Neutrophil (primary cell): Measurements from ENCODE around the gene DTX1.

Experiments used
- H3K27ac ChIP-seq: fragments of 200-600 bp; sonication (generic); 2 replicates; pipeline ENCODE4 v1.5.1; 2016; ENCODE audit warnings: mild to moderate bottlenecking, moderate library complexity
- H3K27me3 ChIP-seq: fragments of 200-600 bp; sonication (generic); 2 replicates; pipeline ENCODE4 v1.6.0; 2016; ENCODE audit warnings: mild to moderate bottlenecking
- H3K36me3 ChIP-seq: fragments of 200-600 bp; sonication (generic); 2 replicates; pipeline ENCODE4 v1.5.1; 2017
- H3K4me1 ChIP-seq, 2 experiments: fragments of 200-600 bp in 1 of 2; sonication (generic) in 1 of 2; 1 replicate in 1 of 2; 2 replicates in 1 of 2; pipeline versions ENCODE4 v1.5.1 to v1.6.1; 2013 to 2016; ENCODE audit warnings: low read depth in 1 of 2, low read length in 1 of 2, mild to moderate bottlenecking in 1 of 2, moderate library complexity in 1 of 2; ENCODE audit not compliant: control insufficient read depth in 1 of 2, insufficient read depth in 1 of 2
- H3K4me3 ChIP-seq, 2 experiments: fragments of 200-600 bp in 1 of 2; sonication (generic) in 1 of 2; 1 replicate in 1 of 2; 2 replicates in 1 of 2; pipeline ENCODE4 v1.5.1; 2013 to 2016; ENCODE audit warnings: low read depth in 1 of 2, low read length in 1 of 2, mild to moderate bottlenecking in 1 of 2, moderate library complexity in 1 of 2
- H3K9me3 ChIP-seq: fragments of 200-600 bp; sonication (generic); 2 replicates; pipeline ENCODE4 v1.5.1; 2016
- TF ChIP-seq, protein P1 (sequence below): fragments of 200-600 bp; sonication (generic); IDR thresholded peaks from 2 replicates; pipeline ENCODE4 v1.5.1; 2016; ENCODE audit warnings: antibody characterized with exemption

DTX1 gene

DNA sequence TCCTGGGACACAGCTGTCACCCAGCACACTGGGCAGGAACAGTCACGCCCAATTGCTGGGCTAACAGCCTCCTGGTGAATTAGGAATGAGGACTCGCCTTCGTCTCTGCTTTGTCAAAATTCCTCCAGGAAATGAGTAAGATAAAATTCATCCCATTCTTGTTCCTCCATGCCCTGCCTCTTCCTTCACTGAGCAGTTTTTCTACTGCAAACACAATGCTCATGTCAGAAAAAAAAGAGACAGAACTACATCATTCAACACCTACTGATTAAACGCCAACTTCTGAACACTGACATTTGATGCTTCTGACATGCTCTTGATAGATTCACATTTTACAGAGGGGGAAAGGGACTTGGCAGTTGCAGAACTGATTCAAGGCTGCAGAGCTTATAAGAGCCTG is 37.5 kb upstream of the DTX1 start:
- Histone ChIP-seq H3K36me3 (no peaks in the 10 kb centered on the region), H3K9me3 (no peaks in the 10 kb centered on the region), H3K27ac (no peak overlapping the region), H3K4me1 (no peaks in the 10 kb centered on the region), H3K4me3 (no peak overlapping the region), H3K27me3 (no peaks in the 10 kb centered on the region)
- TF ChIP-seq, protein P1, sequence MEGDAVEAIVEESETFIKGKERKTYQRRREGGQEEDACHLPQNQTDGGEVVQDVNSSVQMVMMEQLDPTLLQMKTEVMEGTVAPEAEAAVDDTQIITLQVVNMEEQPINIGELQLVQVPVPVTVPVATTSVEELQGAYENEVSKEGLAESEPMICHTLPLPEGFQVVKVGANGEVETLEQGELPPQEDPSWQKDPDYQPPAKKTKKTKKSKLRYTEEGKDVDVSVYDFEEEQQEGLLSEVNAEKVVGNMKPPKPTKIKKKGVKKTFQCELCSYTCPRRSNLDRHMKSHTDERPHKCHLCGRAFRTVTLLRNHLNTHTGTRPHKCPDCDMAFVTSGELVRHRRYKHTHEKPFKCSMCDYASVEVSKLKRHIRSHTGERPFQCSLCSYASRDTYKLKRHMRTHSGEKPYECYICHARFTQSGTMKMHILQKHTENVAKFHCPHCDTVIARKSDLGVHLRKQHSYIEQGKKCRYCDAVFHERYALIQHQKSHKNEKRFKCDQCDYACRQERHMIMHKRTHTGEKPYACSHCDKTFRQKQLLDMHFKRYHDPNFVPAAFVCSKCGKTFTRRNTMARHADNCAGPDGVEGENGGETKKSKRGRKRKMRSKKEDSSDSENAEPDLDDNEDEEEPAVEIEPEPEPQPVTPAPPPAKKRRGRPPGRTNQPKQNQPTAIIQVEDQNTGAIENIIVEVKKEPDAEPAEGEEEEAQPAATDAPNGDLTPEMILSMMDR, result no peak

DNA sequence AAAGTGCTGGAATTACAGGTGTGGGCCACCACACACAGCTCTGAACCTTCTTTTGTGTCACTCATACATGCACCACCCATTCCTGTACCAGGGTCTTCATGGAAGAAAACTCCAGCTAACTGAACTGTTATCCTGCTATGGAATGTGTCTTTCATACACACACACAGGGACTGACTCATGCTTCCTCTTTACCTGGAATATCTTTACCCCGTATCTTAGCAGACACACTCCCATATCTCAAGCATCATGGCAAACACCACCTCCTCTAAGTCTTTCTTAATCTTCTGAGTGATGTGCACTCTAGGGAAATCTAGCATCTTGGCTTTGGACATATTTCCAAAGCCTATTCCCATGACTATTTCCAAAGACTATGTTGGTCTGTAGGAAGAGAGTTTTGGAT is 35.0 kb upstream of the DTX1 start:
- Histone ChIP-seq H3K27me3 (no peaks in the 10 kb centered on the region), H3K4me1 (no peaks in the 10 kb centered on the region), H3K27ac (no peak overlapping the region), H3K36me3 (no peaks in the 10 kb centered on the region), H3K9me3 (no peaks in the 10 kb centered on the region), H3K4me3 (no peak overlapping the region)
- TF ChIP-seq, protein P1, result no peak

DNA sequence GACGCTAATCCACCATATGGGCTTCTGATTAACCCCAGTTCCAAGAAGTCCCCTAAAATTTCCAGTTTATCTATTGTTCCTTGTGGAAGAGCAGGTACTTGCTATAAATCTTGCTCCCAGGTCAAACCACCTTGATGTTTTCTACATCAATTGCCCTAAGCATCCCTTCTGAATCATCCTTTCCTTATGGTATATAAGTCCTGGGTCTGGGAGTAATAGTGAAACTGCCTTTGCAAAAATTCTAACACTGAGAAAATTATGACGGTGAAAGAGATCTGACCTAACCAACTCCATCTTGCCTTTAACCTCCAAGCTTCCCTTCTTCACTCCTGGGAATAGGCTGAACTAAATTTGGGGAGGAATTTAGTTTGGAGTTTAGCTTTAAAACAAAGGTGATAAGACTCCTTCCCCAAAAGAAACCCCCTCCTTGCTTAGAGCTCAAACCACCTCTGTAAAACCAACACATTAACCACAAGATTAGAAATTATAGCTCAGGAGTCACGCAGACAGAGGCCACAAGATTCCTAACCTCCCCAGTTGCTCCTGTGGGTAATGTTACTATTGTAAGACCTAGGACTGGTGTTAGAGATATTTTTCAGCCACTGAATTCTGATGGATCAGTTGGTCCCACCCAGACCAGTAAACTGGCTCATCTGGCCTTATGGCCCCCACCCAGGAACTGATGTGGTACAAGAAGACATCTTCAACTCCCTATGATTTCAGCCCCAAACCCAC is 33.8 kb upstream of the DTX1 start:
- no peak overlapping the region for H3K27ac ChIP-seq
- H3K4me3 ChIP-seq, result no peak overlapping the region
- H3K9me3 ChIP-seq, result no peaks in the 10 kb centered on the region
- H3K4me1 ChIP-seq, result no peaks in the 10 kb centered on the region
- no peaks in the 10 kb centered on the region for H3K27me3 ChIP-seq
- TF ChIP-seq, protein P1, result no peak
- no peaks in the 10 kb centered on the region for H3K36me3 ChIP-seq

DNA sequence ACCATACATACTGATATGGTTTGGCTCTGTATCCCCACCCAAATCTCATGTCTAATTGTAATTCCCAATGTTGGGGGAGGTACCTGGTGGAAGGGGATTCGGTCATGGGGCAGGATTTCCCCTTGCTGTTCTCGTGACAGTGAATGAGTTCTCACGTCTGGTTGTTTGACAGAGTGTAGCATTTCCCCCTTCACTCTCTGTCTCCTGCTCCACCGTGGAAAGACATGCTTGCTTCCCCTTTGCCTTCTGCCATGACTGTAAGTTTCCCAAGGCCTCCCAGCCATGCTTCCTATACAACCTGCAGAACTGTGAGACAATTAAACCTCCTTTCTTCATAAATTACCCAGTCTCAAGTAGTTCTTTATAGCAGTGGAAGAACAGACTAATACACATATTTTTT is 28.8 kb upstream of the DTX1 start:
- H3K4me3 ChIP-seq, result no peak overlapping the region
- peaks cover 8% of the 10 kb centered on the region for H3K27me3 ChIP-seq
- TF ChIP-seq, protein P1, result no peak
- no peaks in the 10 kb centered on the region for H3K4me1 ChIP-seq
- no peaks in the 10 kb centered on the region for H3K36me3 ChIP-seq
- H3K27ac ChIP-seq, result no peak overlapping the region
- H3K9me3 ChIP-seq, result no peaks in the 10 kb centered on the region

DNA sequence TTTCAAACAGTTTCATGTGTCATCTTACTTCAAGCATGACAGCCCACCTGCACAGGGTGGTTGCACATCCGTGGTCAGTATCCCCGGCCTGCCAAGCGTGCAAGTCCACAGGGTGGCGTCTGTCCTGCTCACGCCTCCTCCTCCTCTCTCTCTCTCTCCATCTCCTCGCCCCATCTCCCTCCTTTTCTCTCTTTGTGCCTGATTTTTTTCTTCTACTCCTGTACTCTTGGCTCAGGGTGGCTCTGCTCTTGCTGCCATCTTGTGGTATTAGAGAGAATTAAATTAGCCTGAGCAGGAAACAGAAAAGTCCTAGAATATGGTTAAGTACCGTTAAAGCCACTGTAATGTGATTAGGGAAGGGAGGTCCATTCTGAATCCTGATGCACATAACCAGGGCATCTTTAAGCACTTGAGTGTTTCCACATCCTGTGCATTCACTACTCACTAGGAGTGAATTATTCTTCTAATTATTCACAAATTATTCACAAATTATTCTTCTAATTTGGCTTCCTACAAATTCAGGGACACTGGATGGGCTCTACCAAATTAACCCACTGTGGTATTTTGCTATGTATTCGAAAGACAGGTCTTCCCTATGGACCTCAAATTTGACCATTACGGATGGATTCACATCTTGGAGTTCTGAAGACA is 25.5 kb upstream of the DTX1 start:
- Histone ChIP-seq H3K27me3 (peaks cover 8% of the 10 kb centered on the region), H3K27ac (no peak overlapping the region), H3K36me3 (no peaks in the 10 kb centered on the region), H3K9me3 (no peaks in the 10 kb centered on the region), H3K4me1 (no peaks in the 10 kb centered on the region), H3K4me3 (no peak overlapping the region)
- TF ChIP-seq, protein P1, result no peak
